Measurements from ENCODE around the gene OPCML. TPM values are rescaled to one million over a fixed set of nuclear protein-coding genes. Genes with fewer than 3 reads are reported as not detected.
A peak's percentile ranks its signal among the peaks of the same experiment; 100 is the strongest.

The OPCML gene
- total RNA-seq, 2 donors from 2014 or later, result not detected

DNA sequence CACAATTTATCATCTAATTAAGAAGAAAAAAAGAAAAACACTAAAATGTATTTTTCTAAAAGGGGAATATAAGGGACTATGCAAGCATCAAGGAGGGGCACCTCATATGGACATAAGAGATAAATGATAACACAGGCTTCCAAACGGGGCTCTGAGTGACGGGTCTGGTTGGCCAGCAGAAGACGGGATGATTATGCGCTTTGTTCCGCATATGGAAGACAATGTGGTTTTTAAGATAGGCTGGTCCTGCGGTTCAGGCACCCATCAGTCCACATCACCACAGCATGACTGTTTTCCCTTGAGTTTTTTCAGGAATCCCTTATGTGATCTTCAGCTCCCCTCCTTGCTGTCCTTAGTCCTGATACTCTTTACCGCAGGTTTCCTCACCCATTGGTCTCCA is 404.6 kb downstream of the OPCML start:
- ATAC-seq (replicated peaks), result no peak
- no peaks in the 10 kb centered on the region for H3K9me3 Mint-ChIP-seq
- H3K27ac Mint-ChIP-seq, result no peak overlapping the region
- H3K4me1 Mint-ChIP-seq, result no peaks in the 10 kb centered on the region
- H3K27me3 Mint-ChIP-seq, result peaks cover 23% of the 10 kb centered on the region
- H3K36me3 Mint-ChIP-seq (ENCODE audit: low read depth), result no peaks in the 10 kb centered on the region
- no peak overlapping the region for H3K4me3 Mint-ChIP-seq

GRCh38 chr11:133123796-133124195 is 408.5 kb downstream of the OPCML start:
- no peaks in the 10 kb centered on the region for H3K36me3 Mint-ChIP-seq (ENCODE audit: low read depth)
- H3K4me3 Mint-ChIP-seq, result no peak overlapping the region
- no peak for ATAC-seq (replicated peaks)
- H3K9me3 Mint-ChIP-seq, result no peaks in the 10 kb centered on the region
- peaks cover 25% of the 10 kb centered on the region for H3K27me3 Mint-ChIP-seq
- H3K27ac Mint-ChIP-seq, result no peak overlapping the region
- H3K4me1 Mint-ChIP-seq, result no peaks in the 10 kb centered on the region

DNA sequence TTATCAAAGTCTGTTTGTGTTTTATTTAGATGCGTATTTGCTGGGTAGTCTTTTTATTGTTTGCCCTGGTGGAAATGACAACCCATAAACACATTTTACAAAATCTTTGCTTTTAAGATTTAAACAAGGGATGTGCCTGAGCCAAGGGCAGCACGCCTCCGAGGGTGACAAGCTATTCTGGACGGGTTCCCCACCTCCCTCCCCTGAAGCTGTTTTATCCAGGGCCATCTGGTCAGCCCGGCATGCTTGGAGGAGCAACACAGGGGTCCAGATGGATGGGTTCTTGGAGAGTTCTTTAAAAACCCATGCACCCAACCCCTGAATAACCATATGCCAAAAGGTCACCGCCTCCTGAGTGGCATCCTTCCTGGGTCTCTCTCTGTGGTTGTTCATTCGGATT is 408.9 kb downstream of the OPCML start:
- Mint-ChIP-seq H3K9me3 (no peaks in the 10 kb centered on the region), H3K36me3 (ENCODE audit: low read depth) (no peaks in the 10 kb centered on the region), H3K4me3 (no peak overlapping the region), H3K4me1 (no peaks in the 10 kb centered on the region), H3K27ac (no peak overlapping the region), H3K27me3 (peaks cover 25% of the 10 kb centered on the region)
- ATAC-seq (replicated peaks), result no peak

DNA sequence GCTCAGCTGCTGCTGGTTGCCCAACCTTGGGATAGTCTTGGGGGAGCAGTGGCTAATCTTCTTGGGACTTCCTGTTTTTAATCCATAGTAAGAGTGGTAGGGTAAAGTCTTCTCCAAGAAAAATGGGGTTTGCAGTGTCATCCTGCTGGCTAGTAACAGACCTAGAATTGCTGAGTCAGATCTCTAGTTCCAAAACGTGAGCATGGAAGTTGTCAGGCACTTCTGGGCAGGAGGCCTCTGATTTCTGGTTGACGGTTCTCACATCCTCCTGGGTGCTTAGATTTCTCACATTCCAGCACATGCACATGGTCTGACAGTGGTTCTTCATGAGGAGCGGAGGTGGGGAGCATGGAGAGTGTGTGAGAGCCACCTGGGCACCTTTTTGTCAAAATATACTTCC is 410.0 kb downstream of the OPCML start:
- Mint-ChIP-seq H3K27ac (no peak overlapping the region), H3K9me3 (no peaks in the 10 kb centered on the region), H3K4me3 (no peak overlapping the region), H3K27me3 (peaks cover 25% of the 10 kb centered on the region), H3K4me1 (no peaks in the 10 kb centered on the region), H3K36me3 (ENCODE audit: low read depth) (no peaks in the 10 kb centered on the region)
- no peak for ATAC-seq (replicated peaks)

DNA sequence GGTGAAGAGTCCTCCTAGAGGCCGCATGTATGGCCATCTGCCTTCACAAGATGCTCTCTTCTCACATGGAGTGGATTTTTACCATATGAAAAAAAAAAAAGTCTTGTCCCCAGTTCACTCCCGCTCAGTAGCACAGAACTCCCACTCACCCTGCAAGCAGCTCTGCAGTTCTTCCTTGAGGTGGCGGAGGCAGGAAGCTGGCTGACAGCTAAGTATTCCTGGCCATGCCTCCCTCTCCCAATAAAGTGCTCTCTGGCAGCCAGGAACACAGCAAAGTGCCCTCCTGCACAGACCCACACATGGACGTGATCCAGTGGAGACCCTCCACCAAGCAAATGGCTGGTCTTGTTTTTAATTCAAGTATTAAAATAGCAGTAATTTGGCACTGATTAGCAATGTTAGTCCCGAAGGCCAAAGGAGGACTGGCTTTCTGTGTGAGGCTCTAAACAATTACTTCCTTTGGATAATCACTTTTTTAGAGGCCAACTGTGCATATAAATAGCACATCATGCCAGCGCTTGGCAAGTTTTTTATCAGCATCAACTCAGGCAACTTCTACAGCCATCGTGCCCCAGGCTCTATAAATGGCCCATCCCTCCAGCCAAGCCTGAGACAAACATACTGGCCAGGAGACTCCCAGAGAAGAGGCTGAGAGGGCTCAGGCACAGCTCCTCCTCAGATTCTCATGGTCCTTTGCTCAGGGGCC is 413.6 kb downstream of the OPCML start:
- Mint-ChIP-seq H3K4me1 (no peaks in the 10 kb centered on the region), H3K4me3 (no peak overlapping the region), H3K27ac (no peak overlapping the region), H3K9me3 (peaks cover 4% of the 10 kb centered on the region), H3K36me3 (ENCODE audit: low read depth) (no peaks in the 10 kb centered on the region), H3K27me3 (peaks cover 22% of the 10 kb centered on the region)
- ATAC-seq (replicated peaks), result no peak

DNA sequence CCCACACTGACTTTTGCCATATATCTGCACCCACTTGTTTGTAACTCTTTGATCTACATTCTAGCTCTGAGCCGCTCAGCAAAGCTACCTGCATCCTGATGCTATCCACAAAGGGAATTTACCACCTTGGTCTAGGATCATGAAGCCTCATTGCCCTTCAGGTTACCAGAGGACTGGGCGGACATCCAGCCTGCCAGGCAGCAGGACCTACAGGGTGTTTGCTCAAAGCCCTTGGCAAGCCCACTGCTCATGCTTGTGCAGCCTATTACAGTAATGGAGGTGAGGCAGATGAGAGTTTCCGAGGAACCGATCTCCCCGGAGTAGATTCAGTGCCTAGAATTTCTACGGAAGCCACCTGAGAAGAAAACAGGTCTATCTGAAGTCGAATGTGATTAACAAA is 417.2 kb downstream of the OPCML start:
- no peaks in the 10 kb centered on the region for H3K36me3 Mint-ChIP-seq (ENCODE audit: low read depth)
- peaks cover 4% of the 10 kb centered on the region for H3K9me3 Mint-ChIP-seq
- H3K4me3 Mint-ChIP-seq, result no peak overlapping the region
- ATAC-seq (replicated peaks), result no peak
- H3K27ac Mint-ChIP-seq, result no peak overlapping the region
- H3K4me1 Mint-ChIP-seq, result no peaks in the 10 kb centered on the region
- peaks cover 21% of the 10 kb centered on the region for H3K27me3 Mint-ChIP-seq

- H3K27me3 Mint-ChIP-seq, result peaks cover 9% of the 10 kb centered on the region
- no peaks in the 10 kb centered on the region for H3K36me3 Mint-ChIP-seq (ENCODE audit: low read depth)
- no peaks in the 10 kb centered on the region for H3K4me1 Mint-ChIP-seq
- H3K9me3 Mint-ChIP-seq, result no peaks in the 10 kb centered on the region
- no peak overlapping the region for H3K4me3 Mint-ChIP-seq
- H3K27ac Mint-ChIP-seq, result no peak overlapping the region
- ATAC-seq (replicated peaks), result no peak
These were observed 424.5 kb downstream of the OPCML start for GRCh38 chr11:133107763-133108162.

- Mint-ChIP-seq H3K27me3 (peaks cover 10% of the 10 kb centered on the region), H3K36me3 (ENCODE audit: low read depth) (no peaks in the 10 kb centered on the region), H3K27ac (no peak overlapping the region), H3K4me3 (no peak overlapping the region), H3K4me1 (no peaks in the 10 kb centered on the region), H3K9me3 (no peaks in the 10 kb centered on the region)
- ATAC-seq (replicated peaks), result no peak
These were observed 425.2 kb downstream of the OPCML start for GRCh38 chr11:133107136-133107535.

DNA sequence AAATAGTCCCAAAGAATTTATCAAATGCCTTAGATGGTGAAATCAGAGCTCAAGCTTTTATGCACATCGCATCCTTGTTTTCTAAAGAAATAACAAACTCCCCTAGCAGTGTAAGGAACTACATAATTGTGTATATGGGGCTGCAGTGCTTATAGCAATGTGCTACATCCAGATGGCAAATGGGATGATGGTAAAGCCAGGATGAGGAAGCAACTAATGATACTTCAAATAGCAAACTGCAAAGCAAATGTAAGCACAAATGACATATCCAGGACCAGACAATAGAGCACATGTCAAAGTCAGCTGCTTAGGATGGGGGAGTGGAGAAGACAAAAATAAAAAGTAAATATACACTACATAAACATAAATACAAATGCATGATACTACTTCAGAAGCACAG is 425.9 kb downstream of the OPCML start:
- no peak overlapping the region for H3K27ac Mint-ChIP-seq
- peaks cover 9% of the 10 kb centered on the region for H3K27me3 Mint-ChIP-seq
- ATAC-seq (replicated peaks), result no peak
- H3K9me3 Mint-ChIP-seq, result no peaks in the 10 kb centered on the region
- no peaks in the 10 kb centered on the region for H3K36me3 Mint-ChIP-seq (ENCODE audit: low read depth)
- H3K4me3 Mint-ChIP-seq, result no peak overlapping the region
- no peaks in the 10 kb centered on the region for H3K4me1 Mint-ChIP-seq

DNA sequence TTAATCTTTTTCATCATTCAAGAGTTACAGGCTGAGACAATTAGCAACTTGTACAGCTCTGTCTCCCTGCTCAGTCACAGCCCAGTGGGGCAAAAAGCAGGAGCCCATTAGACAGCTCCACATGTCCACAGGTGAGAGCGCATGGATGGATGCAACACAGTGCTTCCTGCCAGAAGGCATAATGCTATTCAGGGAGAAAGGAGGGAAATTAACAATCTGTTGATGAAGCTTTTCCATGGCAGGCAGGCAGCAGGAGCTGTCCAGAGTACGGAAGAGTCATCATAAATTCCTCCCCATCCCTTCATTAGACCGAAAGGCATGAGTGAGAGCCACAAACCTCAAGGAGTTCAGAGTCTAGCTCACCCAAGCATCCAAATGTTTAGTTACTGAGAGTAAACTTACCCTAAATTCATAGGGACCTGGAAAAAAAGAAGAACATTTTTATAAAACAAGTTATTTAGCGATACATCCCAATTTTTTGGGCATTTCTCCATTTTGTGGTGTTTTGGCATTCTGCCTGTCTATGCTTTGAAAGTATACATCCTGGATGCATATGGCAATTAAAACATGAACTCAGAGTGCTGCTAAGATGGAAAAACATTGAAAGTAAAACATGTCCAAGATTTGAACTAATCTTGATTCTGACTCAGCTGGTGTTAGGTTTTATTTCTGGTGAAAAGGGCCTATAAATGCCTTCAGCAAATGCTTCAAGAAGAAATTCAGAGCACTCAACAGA is 428.1 kb downstream of the OPCML start:
- Mint-ChIP-seq H3K4me1 (no peaks in the 10 kb centered on the region), H3K27me3 (peaks cover 6% of the 10 kb centered on the region), H3K36me3 (ENCODE audit: low read depth) (no peaks in the 10 kb centered on the region), H3K27ac (no peak overlapping the region), H3K4me3 (no peak overlapping the region), H3K9me3 (no peaks in the 10 kb centered on the region)
- ATAC-seq (replicated peaks), result no peak

GRCh38 chr11:133096981-133097380 is 435.3 kb downstream of the OPCML start:
- H3K36me3 Mint-ChIP-seq (ENCODE audit: low read depth), result no peaks in the 10 kb centered on the region
- H3K27me3 Mint-ChIP-seq, result peaks cover 20% of the 10 kb centered on the region
- H3K27ac Mint-ChIP-seq, result no peak overlapping the region
- peaks cover 11% of the 10 kb centered on the region for H3K9me3 Mint-ChIP-seq
- H3K4me1 Mint-ChIP-seq, result no peaks in the 10 kb centered on the region
- no peak overlapping the region for H3K4me3 Mint-ChIP-seq
- ATAC-seq (replicated peaks), result no peak

DNA sequence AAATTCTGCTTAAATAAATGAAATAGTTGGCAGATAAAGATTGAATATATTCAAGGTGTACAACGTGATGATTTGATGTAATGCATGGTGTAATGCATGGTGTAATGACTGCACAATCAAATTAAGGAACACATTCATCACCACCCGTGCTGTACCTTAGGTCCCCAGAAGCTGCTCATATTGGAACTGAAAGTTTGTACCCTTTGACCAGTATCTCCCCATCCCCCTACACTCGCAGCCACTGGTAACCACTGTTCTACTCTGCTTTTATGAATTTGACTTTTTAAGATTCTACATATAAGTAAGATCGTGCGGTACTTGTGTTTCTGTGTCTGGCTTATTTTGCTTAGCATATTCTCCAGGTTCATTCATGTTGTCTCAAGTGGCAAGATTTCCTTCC is 445.8 kb downstream of the OPCML start:
- no peak overlapping the region for H3K27ac Mint-ChIP-seq
- H3K4me3 Mint-ChIP-seq, result no peak overlapping the region
- H3K27me3 Mint-ChIP-seq, result peaks cover 37% of the 10 kb centered on the region
- no peaks in the 10 kb centered on the region for H3K4me1 Mint-ChIP-seq
- H3K9me3 Mint-ChIP-seq, result no peaks in the 10 kb centered on the region
- no peaks in the 10 kb centered on the region for H3K36me3 Mint-ChIP-seq (ENCODE audit: low read depth)
- ATAC-seq (replicated peaks), result no peak

DNA sequence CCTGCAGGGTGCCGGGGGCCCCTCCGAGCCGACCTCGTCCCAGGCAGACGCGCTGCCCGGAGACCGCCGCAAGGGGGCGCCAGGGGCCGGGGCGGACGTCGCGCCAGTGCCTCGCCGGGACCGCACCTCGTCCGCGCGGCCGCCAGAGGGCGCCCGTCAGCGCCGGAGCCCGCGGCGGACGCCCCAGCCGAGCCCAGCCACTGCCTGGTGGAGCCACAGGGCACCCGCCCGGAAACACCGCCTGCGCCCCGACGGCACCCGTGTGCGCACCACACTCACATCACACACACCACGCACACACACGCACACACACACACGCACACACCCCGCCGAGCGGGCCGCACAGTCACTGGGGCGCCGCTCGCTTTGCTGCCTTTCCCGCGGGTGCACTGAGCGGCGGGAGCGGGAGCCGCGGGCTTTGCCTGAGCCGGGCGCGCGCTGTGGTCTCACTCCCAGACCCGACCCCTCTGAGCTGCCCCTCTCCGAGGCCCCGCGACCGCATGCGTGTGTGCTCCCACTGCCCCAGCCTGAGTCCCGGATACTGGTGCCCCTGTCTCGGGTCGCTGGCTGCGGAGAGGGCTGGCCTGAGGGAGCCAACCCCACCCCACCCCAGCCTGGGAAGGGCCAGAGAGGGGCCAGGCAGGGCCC is 449.3 kb downstream of the OPCML start:
- Mint-ChIP-seq H3K4me3 (peak overlapping the region; percentile 33), H3K4me1 (no peaks in the 10 kb centered on the region), H3K27me3 (peaks cover 34% of the 10 kb centered on the region), H3K27ac (no peak overlapping the region), H3K9me3 (no peaks in the 10 kb centered on the region), H3K36me3 (ENCODE audit: low read depth) (no peaks in the 10 kb centered on the region)
- ATAC-seq (replicated peaks), result peak; percentile 94

- Mint-ChIP-seq H3K36me3 (ENCODE audit: low read depth) (no peaks in the 10 kb centered on the region), H3K27me3 (peaks cover 34% of the 10 kb centered on the region), H3K9me3 (no peaks in the 10 kb centered on the region), H3K27ac (no peak overlapping the region), H3K4me3 (no peak overlapping the region), H3K4me1 (no peaks in the 10 kb centered on the region)
- ATAC-seq (replicated peaks), result no peak
These were observed 449.9 kb downstream of the OPCML start for GRCh38 chr11:133082453-133082781.
